IMR-90 (cell line): ENCODE measurements around the gene STARD6. TPM values are rescaled to one million over a fixed set of nuclear protein-coding genes. Genes with fewer than 3 reads are reported as not detected.

Experiments
- ATAC-seq: fragments of 200-7000 bp; cut with Tn5 transposase; 2 replicates; pipeline ENCODE4 v1.9.1; 2020; ENCODE audit warnings: low read depth, mild to moderate bottlenecking, moderate library complexity
- BruUV-seq: library from RNA; stranded (reverse); fragments of 400-500 nt; replicated peaks from 2 replicates; lab custom pipeline; 2021; lab: Mats Ljungman, UMichigan
- CTCF ChIA-PET: fragments of 300-600 bp; formaldehyde crosslinking; extraction: SDS; loops from one replicate; lab custom pipeline; 2021; ENCODE audit warnings: antibody characterized with exemption; lab: Yijun Ruan, JAX
- POLR2A ChIA-PET: fragments of 300-600 bp; sonication (Branson Sonifier 250); formaldehyde crosslinking; loops from one replicate; lab custom pipeline; 2022; ENCODE audit warnings: antibody characterized with exemption; ENCODE audit not compliant: unreplicated experiment; lab: Charles Lee
- DNase-seq: peaks from one replicate; pipeline ENCODE4 v3.0.0; 2013
- H2AFZ ChIP-seq: replicated peaks from 2 replicates; pipeline ENCODE3; 2013; ENCODE audit warnings: low read length, mild to moderate bottlenecking; ENCODE audit not compliant: poor library complexity
- H2AK5ac ChIP-seq: 2 replicates; pipeline ENCODE4 v1.6.1; 2013; ENCODE audit warnings: low read depth, low read length, inconsistent platforms
- H2AK9ac ChIP-seq: replicated peaks from 2 replicates; pipeline ENCODE3; 2013; ENCODE audit warnings: mild to moderate bottlenecking, low read depth, low read length, moderate library complexity; ENCODE audit not compliant: poor library complexity
- H2BK120ac ChIP-seq: 2 replicates; pipeline ENCODE4 v1.6.1; 2013; ENCODE audit warnings: low read depth, low read length, inconsistent platforms
- H2BK15ac ChIP-seq: 3 replicates; pipeline ENCODE4 v1.6.1; 2013; ENCODE audit warnings: low read depth, low read length, inconsistent platforms
- H2BK20ac ChIP-seq: 2 replicates; pipeline ENCODE4 v1.6.1; 2013; ENCODE audit warnings: low read depth, mild to moderate bottlenecking, inconsistent platforms, low read length, moderate library complexity
- H2BK5ac ChIP-seq: 2 replicates; pipeline ENCODE4 v1.6.1; 2013; ENCODE audit warnings: mild to moderate bottlenecking, low read depth, low read length, inconsistent platforms; ENCODE audit not compliant: poor library complexity, severe bottlenecking
- H3K14ac ChIP-seq: replicated peaks from 2 replicates; pipeline ENCODE4 v1.6.1; 2013; ENCODE audit warnings: low read depth, low read length, inconsistent platforms
- H3K18ac ChIP-seq: 2 replicates; pipeline ENCODE4 v1.6.1; 2013; ENCODE audit warnings: low read depth, low read length, control low read depth
- H3K23ac ChIP-seq: 2 replicates; pipeline ENCODE4 v1.6.1; 2013; ENCODE audit warnings: low read depth, low read length, inconsistent platforms
- H3K27ac ChIP-seq: 2 replicates; pipeline ENCODE4 v1.5.1; 2013; ENCODE audit warnings: mild to moderate bottlenecking, control low read depth, low read length; ENCODE audit not compliant: insufficient read depth
- H3K27me3 ChIP-seq: 2 replicates; pipeline ENCODE4 v1.6.1; 2013; ENCODE audit warnings: low read length; ENCODE audit not compliant: control insufficient read depth, insufficient read depth
- H3K36me3 ChIP-seq: 2 replicates; pipeline ENCODE4 v1.6.1; 2013; ENCODE audit warnings: low read length, mixed read lengths; ENCODE audit not compliant: control insufficient read depth, insufficient read depth
- H3K4ac ChIP-seq: 2 replicates; pipeline ENCODE4 v1.6.1; 2013; ENCODE audit warnings: low read depth, low read length, inconsistent platforms
- H3K4me1 ChIP-seq: 2 replicates; pipeline ENCODE4 v1.6.1; 2013; ENCODE audit warnings: low read length, mixed read lengths; ENCODE audit not compliant: control insufficient read depth, insufficient read depth
- H3K4me2 ChIP-seq: 2 replicates; pipeline ENCODE4 v1.6.1; 2013; ENCODE audit warnings: low read depth, mild to moderate bottlenecking, control low read depth, low read length, moderate library complexity
- H3K4me3 ChIP-seq: 2 replicates; pipeline ENCODE4 v1.5.1; 2013; ENCODE audit warnings: low read depth, mild to moderate bottlenecking, control low read depth, low read length, moderate library complexity; ENCODE audit not compliant: insufficient read depth
- H3K56ac ChIP-seq: 2 replicates; pipeline ENCODE4 v1.6.1; 2013; ENCODE audit warnings: low read length, inconsistent platforms; ENCODE audit not compliant: insufficient read depth; ENCODE audit errors: extremely low read depth
- H3K79me1 ChIP-seq, 2 experiments: 2 replicates each; pipeline ENCODE4 v1.6.1; 2013; ENCODE audit warnings: low read length in 2 of 2, inconsistent platforms in 1 of 2, low read depth in 1 of 2
- H3K9ac ChIP-seq: 2 replicates; pipeline ENCODE4 v1.6.1; 2013; ENCODE audit warnings: low read depth, low read length, control low read depth
- H3K9me1 ChIP-seq: 2 replicates; pipeline ENCODE4 v1.6.1; 2013; ENCODE audit warnings: low read length, inconsistent platforms; ENCODE audit not compliant: insufficient read depth
- H3K9me3 ChIP-seq: 2 replicates; pipeline ENCODE4 v1.6.1; 2013; ENCODE audit warnings: low read length; ENCODE audit not compliant: control insufficient read depth, insufficient read depth
- H4K20me1 ChIP-seq: 2 replicates; pipeline ENCODE4 v1.6.1; 2013; ENCODE audit warnings: low read length, inconsistent platforms; ENCODE audit not compliant: insufficient read depth
- H4K5ac ChIP-seq: 2 replicates; pipeline ENCODE4 v1.6.1; 2013; ENCODE audit warnings: mild to moderate bottlenecking, low read depth, low read length, control low read depth
- H4K8ac ChIP-seq, 2 experiments: 2 replicates each; pipeline ENCODE4 v1.6.1; 2013; ENCODE audit warnings: low read depth in 2 of 2, low read length in 2 of 2, control low read depth in 1 of 2, inconsistent platforms in 1 of 2
- H4K91ac ChIP-seq: 2 replicates; pipeline ENCODE4 v1.6.1; 2013; ENCODE audit warnings: low read depth, low read length, inconsistent platforms; ENCODE audit not compliant: insufficient read depth
- BHLHE40 ChIP-seq: fragments of 150-350 bp; IDR thresholded peaks from 2 replicates; pipeline ENCODE4 v1.6.1; 2016; ENCODE audit warnings: mild to moderate bottlenecking, low read depth, low read length
- CEBPB ChIP-seq: IDR thresholded peaks from 2 replicates; pipeline ENCODE4 v1.6.1; 2012; ENCODE audit warnings: low read depth, low read length, improper control_type of control experiment
- CHD1 ChIP-seq: IDR thresholded peaks from 2 replicates; pipeline ENCODE4 v1.6.1; 2012; ENCODE audit warnings: low read depth, low read length, improper control_type of control experiment
- ELK1 ChIP-seq: fragments of 150-350 bp; IDR thresholded peaks from 2 replicates; pipeline ENCODE4 v1.6.1; 2016; ENCODE audit warnings: low read depth, mild to moderate bottlenecking, low read length, moderate library complexity, borderline replicate concordance
- FOS ChIP-seq: fragments of 150-350 bp; IDR thresholded peaks from 2 replicates; pipeline ENCODE4 v1.6.1; 2016; ENCODE audit warnings: low read depth, low read length
- MAFK ChIP-seq: IDR thresholded peaks from 2 replicates; pipeline ENCODE4 v1.6.1; 2012; ENCODE audit warnings: low read depth, low read length, improper control_type of control experiment
- MAZ ChIP-seq: IDR thresholded peaks from 2 replicates; pipeline ENCODE4 v1.6.1; 2012; ENCODE audit warnings: low read depth, mild to moderate bottlenecking, low read length, improper control_type of control experiment, moderate library complexity, borderline replicate concordance
- MXI1 ChIP-seq: IDR thresholded peaks from 2 replicates; pipeline ENCODE4 v1.6.1; 2012; ENCODE audit warnings: low read depth, mild to moderate bottlenecking, low read length, moderate library complexity, borderline replicate concordance
- NFE2L2 ChIP-seq: fragments of 150-350 bp; IDR thresholded peaks from 2 replicates; pipeline ENCODE4 v1.6.1; 2016; ENCODE audit warnings: low read depth, mild to moderate bottlenecking, low read length
- POLR2A ChIP-seq: IDR thresholded peaks from 2 replicates; pipeline ENCODE4 v1.6.1; 2012; ENCODE audit warnings: mild to moderate bottlenecking, low read depth, low read length
- RAD21 ChIP-seq: IDR thresholded peaks from 2 replicates; pipeline ENCODE4 v1.6.1; 2012; ENCODE audit warnings: low read length, improper control_type of control experiment
- RCOR1 ChIP-seq: IDR thresholded peaks from 2 replicates; pipeline ENCODE4 v1.6.1; 2012; ENCODE audit warnings: mild to moderate bottlenecking, low read length, improper control_type of control experiment; ENCODE audit not compliant: insufficient replicate concordance
- RFX5 ChIP-seq: IDR thresholded peaks from 2 replicates; pipeline ENCODE4 v1.8.0; 2012; ENCODE audit warnings: low read depth, mild to moderate bottlenecking, low read length, moderate library complexity
- SMC3 ChIP-seq: fragments of 150-350 bp; IDR thresholded peaks from 2 replicates; pipeline ENCODE4 v1.6.1; 2016; ENCODE audit warnings: low read depth, mild to moderate bottlenecking, antibody characterized with exemption, low read length, moderate library complexity
- USF2 ChIP-seq: fragments of 150-350 bp; IDR thresholded peaks from 2 replicates; pipeline ENCODE4 v1.6.1; 2017; ENCODE audit warnings: mild to moderate bottlenecking, antibody characterized with exemption, low read length, low read depth
- WGBS, 2 experiments: methylation state at CpG; one replicate each; pipeline versions ENCODE4 v1.1.5 to v1.1.7; 2013; ENCODE audit warnings: missing lambda C conversion rate in 2 of 2; ENCODE audit not compliant: insufficient read length in 1 of 2; ENCODE audit errors: extremely low coverage in 2 of 2; 5-methylcytosine and 5-hydroxymethylcytosine counted together
- dilution Hi-C: fragments of 300-500 bp; cut with HindIII; formaldehyde crosslinking; loops from one replicate; pipeline ENCODE4 v1.14.3; 2018; ENCODE audit warnings: low sequenced_read_pairs; ENCODE audit not compliant: unreplicated experiment
- in situ Hi-C: fragments of 300-500 bp; cut with MboI; formaldehyde crosslinking; loops from 3 replicates; pipeline ENCODE4 v1.14.3; 2019; ENCODE audit warnings: low sequenced_read_pairs, inconsistent platforms, mixed read lengths
- intact Hi-C: fragments of 100-400 bp; cut with micrococcal nuclease; formaldehyde crosslinking; loops from 2 replicates; pipeline ENCODE4 v1.10.0; 2022
- polyA plus RNA-seq, 3 experiments: library from polyadenylated mRNA; depleted of rRNA; stranded (reverse); fragments of >200 nt; gene quantifications; 2 replicates each; pipeline ENCODE4 v1.2.3, GENCODE V29; 2012; ENCODE audit warnings: low replicate concordance in 1 of 3
- total RNA-seq: library from RNA; depleted of rRNA; stranded (reverse); fragments of >200 nt; gene quantifications from 2 replicates; pipeline ENCODE4 v1.2.3, GENCODE V29; 2012
- TF ChIP-seq, protein P1 (sequence below): conservative IDR thresholded peaks from 2 replicates; pipeline ENCODE4 v1.5.1; 2012; ENCODE audit warnings: mild to moderate bottlenecking, low read depth, low read length, improper control_type of control experiment

The STARD6 gene
- total and polyA plus RNA-seq, 2 of the 4 experiments (the other 2 are of a cell fraction) = not detected

DNA sequence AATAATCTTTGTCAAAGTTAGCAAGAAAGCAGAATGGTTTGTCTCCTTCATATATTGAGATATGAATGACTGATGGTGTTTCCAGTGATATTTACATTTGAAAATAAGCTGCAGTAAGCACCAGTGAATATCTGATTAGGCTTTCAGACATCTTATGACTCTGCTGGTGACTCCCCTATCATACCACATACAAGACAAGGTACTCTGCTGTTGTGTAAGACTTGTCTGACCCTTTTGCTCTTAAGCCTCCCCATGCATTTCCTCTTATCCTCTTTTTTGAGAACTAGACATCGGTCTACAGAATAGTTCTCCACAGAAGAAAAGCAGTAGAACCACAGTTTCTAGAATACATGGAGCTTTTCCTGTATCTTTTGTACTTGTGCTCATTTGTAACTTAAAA is 79.0 kb downstream of the STARD6 start:
- Histone ChIP-seq H2AK5ac (no peak overlapping the region), H4K91ac (no peak overlapping the region), H3K27ac (no peak overlapping the region), H3K9me3 (no peaks in the 10 kb centered on the region), H3K27me3 (no peaks in the 10 kb centered on the region), H3K23ac (no peak overlapping the region), H3K18ac (no peak overlapping the region), H2BK120ac (no peak overlapping the region), H3K79me1 (peaks cover 3 to 8% of the 10 kb centered on the region in 2 experiments; a peak in 3 of 4 replicates), H4K5ac (no peak overlapping the region), H4K20me1 (no peaks in the 10 kb centered on the region), H2BK20ac (no peak overlapping the region), H3K4me1 (no peaks in the 10 kb centered on the region), H3K56ac (no peak overlapping the region), H3K14ac (no peak overlapping the region), H3K36me3 (peaks cover 7% of the 10 kb centered on the region), H2AFZ (no peak overlapping the region), H3K4me2 (no peak overlapping the region), H2AK9ac (no peak overlapping the region), H2BK5ac (no peak overlapping the region), H3K9me1 (no peaks in the 10 kb centered on the region), H3K4ac (no peak overlapping the region), H3K9ac (no peak overlapping the region), H2BK15ac (no peak overlapping the region), H4K8ac (no peak overlapping the region), H3K4me3 (no peak overlapping the region)
- no peak for ATAC-seq
- TF ChIP-seq SMC3 = no peak
- TF ChIP-seq RCOR1 = no peak
- no peak for TF ChIP-seq ELK1
- no peak for TF ChIP-seq FOS
- TF ChIP-seq BHLHE40 = no peak
- no peak for TF ChIP-seq RAD21
- TF ChIP-seq CEBPB = no peak
- TF ChIP-seq POLR2A = no peak
- no peak for TF ChIP-seq USF2
- TF ChIP-seq, protein P1, sequence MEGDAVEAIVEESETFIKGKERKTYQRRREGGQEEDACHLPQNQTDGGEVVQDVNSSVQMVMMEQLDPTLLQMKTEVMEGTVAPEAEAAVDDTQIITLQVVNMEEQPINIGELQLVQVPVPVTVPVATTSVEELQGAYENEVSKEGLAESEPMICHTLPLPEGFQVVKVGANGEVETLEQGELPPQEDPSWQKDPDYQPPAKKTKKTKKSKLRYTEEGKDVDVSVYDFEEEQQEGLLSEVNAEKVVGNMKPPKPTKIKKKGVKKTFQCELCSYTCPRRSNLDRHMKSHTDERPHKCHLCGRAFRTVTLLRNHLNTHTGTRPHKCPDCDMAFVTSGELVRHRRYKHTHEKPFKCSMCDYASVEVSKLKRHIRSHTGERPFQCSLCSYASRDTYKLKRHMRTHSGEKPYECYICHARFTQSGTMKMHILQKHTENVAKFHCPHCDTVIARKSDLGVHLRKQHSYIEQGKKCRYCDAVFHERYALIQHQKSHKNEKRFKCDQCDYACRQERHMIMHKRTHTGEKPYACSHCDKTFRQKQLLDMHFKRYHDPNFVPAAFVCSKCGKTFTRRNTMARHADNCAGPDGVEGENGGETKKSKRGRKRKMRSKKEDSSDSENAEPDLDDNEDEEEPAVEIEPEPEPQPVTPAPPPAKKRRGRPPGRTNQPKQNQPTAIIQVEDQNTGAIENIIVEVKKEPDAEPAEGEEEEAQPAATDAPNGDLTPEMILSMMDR = no peak
- TF ChIP-seq MAZ = no peak
- TF ChIP-seq MXI1 = no peak
- no peak for TF ChIP-seq RFX5
- TF ChIP-seq NFE2L2 = no peak
- TF ChIP-seq CHD1 = no peak
- TF ChIP-seq MAFK = no peak
- in situ Hi-C loops (no loop called here), intact Hi-C loops (no loop called here), dilution Hi-C loops (no loop called here)
- ChIA-PET POLR2A (no interaction called here), CTCF (no interaction called here)
- no CpG with 5 or more reads among the region's 1 CpG for WGBS, 2 experiments
- no peak for DNase-seq
- BruUV-seq = no TSS peak
